ENCODE results near the gene DIAPH2. TPM values are rescaled to one million over a fixed set of nuclear protein-coding genes. Genes with fewer than 3 reads are reported as not detected.

Gene DIAPH2
- total RNA-seq, 4 donors from 2014 or later: 41.8 to 64.5 (median 54.5) TPM

- intact Hi-C loops (cut with DNase I): no loop called here
- TF ChIP-seq POLR2A (IDR thresholded peaks at IDR 0.05; ENCODE audit: low read depth) (no peak), EP300 (IDR thresholded peaks at IDR 0.05) (no peak), CTCF (IDR thresholded peaks at IDR 0.05) (no peak), POLR2AphosphoS5 (IDR thresholded peaks at IDR 0.05) (no peak)
- H3K27ac ChIP-seq (replicated peaks in 1 of 4): no peak overlapping the region
- H3K27me3 ChIP-seq: no peaks in the 10 kb centered on the region
- 93% methylated on average over 6 of the region's 6 CpGs for WGBS
- no peak for DNase-seq (ENCODE audit: extremely low spot score)
- H3K4me1 ChIP-seq: no peaks in the 10 kb centered on the region
- no peaks in the 10 kb centered on the region for H3K9me3 ChIP-seq
- H3K36me3 ChIP-seq: no peaks in the 10 kb centered on the region
- H3K4me3 ChIP-seq: no peak overlapping the region
Observed at GRCh38 chrX:97471071-97471470, 786.4 kb downstream of the DIAPH2 start.

- H3K4me3 ChIP-seq: no peak overlapping the region
- WGBS: 94% methylated on average over 3 of the region's 3 CpGs
- intact Hi-C loops (cut with DNase I): no loop called here
Observed at GRCh38 chrX:97474933-97475332, 790.3 kb downstream of the DIAPH2 start.

GRCh38 chrX:97479106-97479890 is 794.7 kb downstream of the DIAPH2 start:
- TF ChIP-seq POLR2AphosphoS5 (IDR thresholded peaks at IDR 0.05): no peak
- TF ChIP-seq CTCF (IDR thresholded peaks at IDR 0.05): no peak
- TF ChIP-seq POLR2A (IDR thresholded peaks at IDR 0.05; ENCODE audit: low read depth): no peak
- TF ChIP-seq EP300 (IDR thresholded peaks at IDR 0.05): no peak
- 63% methylated on average over 3 of the region's 3 CpGs for WGBS

More at GRCh38 chrX:97474933-97475332, 790.3 kb downstream of the DIAPH2 start:
- Histone ChIP-seq H3K36me3 (no peaks in the 10 kb centered on the region), H3K4me1 (no peaks in the 10 kb centered on the region), H3K27me3 (no peaks in the 10 kb centered on the region), H3K9me3 (no peaks in the 10 kb centered on the region), H3K27ac (replicated peaks in 1 of 4) (no peak overlapping the region)
- TF ChIP-seq POLR2A (IDR thresholded peaks at IDR 0.05; ENCODE audit: low read depth) (no peak), EP300 (IDR thresholded peaks at IDR 0.05) (no peak), CTCF (IDR thresholded peaks at IDR 0.05) (no peak), POLR2AphosphoS5 (IDR thresholded peaks at IDR 0.05) (no peak)
- no peak for DNase-seq (ENCODE audit: extremely low spot score)

GRCh38 chrX:97481228-97481627 is 796.6 kb downstream of the DIAPH2 start:
- Histone ChIP-seq H3K4me3 (no peak overlapping the region), H3K36me3 (no peaks in the 10 kb centered on the region), H3K9me3 (no peaks in the 10 kb centered on the region), H3K27me3 (no peaks in the 10 kb centered on the region), H3K27ac (replicated peaks in 1 of 4) (no peak overlapping the region), H3K4me1 (no peaks in the 10 kb centered on the region)
- no peak for DNase-seq (ENCODE audit: extremely low spot score)
- WGBS: 76% methylated on average over 2 of the region's 2 CpGs
- TF ChIP-seq POLR2AphosphoS5 (IDR thresholded peaks at IDR 0.05) (no peak), POLR2A (IDR thresholded peaks at IDR 0.05; ENCODE audit: low read depth) (no peak), CTCF (IDR thresholded peaks at IDR 0.05) (no peak), EP300 (IDR thresholded peaks at IDR 0.05) (no peak)
- intact Hi-C loops (cut with DNase I): no loop called here

More at GRCh38 chrX:97479106-97479890, 794.7 kb downstream of the DIAPH2 start:
- no peaks in the 10 kb centered on the region for H3K36me3 ChIP-seq
- no peak overlapping the region for H3K27ac ChIP-seq (replicated peaks in 1 of 4)
- no peaks in the 10 kb centered on the region for H3K9me3 ChIP-seq
- intact Hi-C loops (cut with DNase I): no loop called here
- no peak overlapping the region for H3K4me3 ChIP-seq
- H3K4me1 ChIP-seq: no peaks in the 10 kb centered on the region
- DNase-seq (ENCODE audit: extremely low spot score): no peak
- no peaks in the 10 kb centered on the region for H3K27me3 ChIP-seq

Measured in esophagus muscularis mucosa (tissue), 4 donors.